Islet precursor cell (in vitro differentiated cells): Measurements from ENCODE around the gene HBG2.
"Not testable (repeated sequence)": the region's sequence is repeated elsewhere in the genome, so short reads cannot be mapped to it uniquely, and the experiment has no call there.

ENCODE experiments used
- DNase-seq: peaks from one replicate; pipeline ENCODE4 v3.0.0-alpha.2; 2018

HBG2 gene

DNA sequence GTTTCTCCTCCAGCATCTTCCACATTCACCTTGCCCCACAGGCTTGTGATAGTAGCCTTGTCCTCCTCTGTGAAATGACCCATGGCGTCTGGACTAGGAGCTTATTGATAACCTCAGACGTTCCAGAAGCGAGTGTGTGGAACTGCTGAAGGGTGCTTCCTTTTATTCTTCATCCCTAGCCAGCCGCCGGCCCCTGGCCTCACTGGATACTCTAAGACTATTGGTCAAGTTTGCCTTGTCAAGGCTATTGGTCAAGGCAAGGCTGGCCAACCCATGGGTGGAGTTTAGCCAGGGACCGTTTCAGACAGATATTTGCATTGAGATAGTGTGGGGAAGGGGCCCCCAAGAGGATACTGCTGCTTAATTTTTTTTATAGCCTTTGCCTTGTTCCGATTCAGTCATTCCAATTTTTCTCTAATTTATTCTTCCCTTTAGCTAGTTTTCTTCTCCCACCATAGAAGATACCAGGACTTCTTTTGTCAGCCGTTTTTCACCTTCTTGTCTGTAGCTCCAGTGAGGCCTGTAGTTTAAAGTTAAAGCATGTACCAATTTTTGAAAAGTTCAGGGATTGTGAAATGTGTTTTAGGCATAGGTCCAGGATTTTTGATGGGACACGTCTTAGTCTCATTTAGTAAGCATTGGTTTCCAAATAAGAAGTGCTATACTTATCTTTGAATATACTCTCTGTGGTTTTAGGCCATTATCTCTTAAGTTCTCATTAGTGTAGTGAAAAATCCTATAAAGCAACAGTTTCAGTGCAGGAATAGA lies at the start of gene HBG2:
Gene HBG2 (minus strand): TSS at position 136 of the 768 bp plus-strand sequence. CDS start 53 bp downstream, at position 83.
- not testable (repeated sequence) for DNase-seq

- DNase-seq, result no peak
These were observed 49.5 kb upstream of the HBG2 start for GRCh38 chr11:5304046-5304445.

- no peak for DNase-seq
These were observed 49.0 kb upstream of the HBG2 start for GRCh38 chr11:5303626-5304025.

- DNase-seq, result no peak
These were observed 47.3 kb upstream of the HBG2 start, which contains the start of gene OR51B4 for GRCh38 chr11:5301846-5302245. Gene OR51B4 (minus strand): TSS chr11:5301946. CDS start chr11:5301946, 0 bp downstream.

DNA sequence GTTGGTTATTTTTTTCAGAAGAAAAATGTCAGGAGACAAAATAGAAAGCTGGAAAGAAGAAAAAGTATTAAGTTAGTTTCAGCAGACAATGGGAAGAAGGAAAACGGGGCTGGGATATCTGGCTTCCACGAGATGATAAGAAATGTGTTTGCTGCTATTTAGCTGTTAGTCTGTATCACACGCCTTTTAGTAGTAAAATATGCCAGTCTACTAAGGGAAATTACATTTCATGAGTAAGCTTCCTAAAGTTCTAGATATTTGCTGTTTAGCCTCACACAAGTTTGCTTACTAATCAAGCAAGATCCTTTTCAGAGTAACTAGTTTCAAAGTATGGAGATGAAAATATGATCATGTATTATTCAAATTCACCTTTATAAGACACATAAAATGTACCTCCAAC lies 45.7 kb upstream of the HBG2 start:
- DNase-seq, result no peak

- DNase-seq, result no peak
These were observed 43.9 kb upstream of the HBG2 start for GRCh38 chr11:5298451-5298850.

GRCh38 chr11:5297721-5298323 lies 43.2 kb upstream of the HBG2 start:
- DNase-seq, result no peak

- DNase-seq, result not testable (repeated sequence)
These were observed 39.9 kb upstream of the HBG2 start for GRCh38 chr11:5294342-5294995.

DNA sequence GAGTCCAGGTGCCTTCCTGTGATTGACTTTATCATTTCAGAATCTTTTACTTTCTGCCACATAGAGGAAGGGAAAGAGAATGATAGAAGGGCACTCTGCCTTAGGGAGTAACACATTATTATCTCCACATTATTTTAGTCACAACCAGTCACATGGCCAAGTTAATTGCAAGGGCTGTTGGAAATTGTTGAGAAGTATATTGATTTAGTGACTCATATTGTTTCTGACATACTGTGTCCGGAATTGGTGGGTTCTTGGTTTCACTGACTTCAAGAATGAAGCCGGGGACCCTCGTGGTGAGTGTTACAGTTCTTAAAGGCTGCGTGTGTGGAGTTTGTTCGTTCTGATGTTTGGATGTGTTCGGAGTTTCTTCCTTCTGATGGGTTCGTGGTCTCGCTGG lies 38.4 kb upstream of the HBG2 start:
- DNase-seq, result no peak

DNA sequence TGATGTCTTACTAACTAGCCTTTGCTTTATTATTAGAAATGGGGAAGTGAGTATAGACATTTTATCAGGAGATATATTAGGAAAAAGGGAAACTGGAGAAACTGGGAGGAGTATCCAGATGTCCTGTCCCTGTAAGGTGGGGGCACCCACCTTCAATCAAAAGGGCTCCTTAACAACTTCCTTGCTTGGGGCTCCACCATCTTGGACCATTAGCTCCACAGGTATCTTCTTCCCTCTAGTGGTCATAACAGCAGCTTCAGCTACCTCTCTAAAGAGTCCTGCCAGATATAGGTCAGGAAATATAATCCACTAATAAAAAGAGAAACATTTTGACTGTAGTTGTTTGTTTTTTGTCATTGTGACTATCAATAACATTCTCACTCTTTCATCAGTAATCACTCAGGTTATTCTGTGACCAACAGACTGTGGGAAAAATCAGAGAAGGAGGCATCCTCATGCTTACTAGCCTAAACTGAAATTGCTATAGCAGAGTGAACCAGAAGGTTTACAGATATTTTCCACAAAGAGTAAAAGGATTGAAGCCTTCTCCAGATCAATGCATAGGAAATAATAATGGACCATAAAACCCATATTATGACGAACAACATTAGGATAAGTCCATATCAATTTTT lies 36.7 kb upstream of the HBG2 start:
- DNase-seq, result no peak

- no peak for DNase-seq
These were observed 35.5 kb upstream of the HBG2 start for GRCh38 chr11:5290106-5290505.

GRCh38 chr11:5289696-5290095 lies 35.1 kb upstream of the HBG2 start:
- no peak for DNase-seq

GRCh38 chr11:5288906-5289550 lies 34.4 kb upstream of the HBG2 start:
- no peak for DNase-seq

- DNase-seq, result peak; percentile 76
These were observed 33.7 kb upstream of the HBG2 start for GRCh38 chr11:5288108-5288905.

GRCh38 chr11:5286901-5287300 lies 32.3 kb upstream of the HBG2 start:
- DNase-seq, result no peak

DNA sequence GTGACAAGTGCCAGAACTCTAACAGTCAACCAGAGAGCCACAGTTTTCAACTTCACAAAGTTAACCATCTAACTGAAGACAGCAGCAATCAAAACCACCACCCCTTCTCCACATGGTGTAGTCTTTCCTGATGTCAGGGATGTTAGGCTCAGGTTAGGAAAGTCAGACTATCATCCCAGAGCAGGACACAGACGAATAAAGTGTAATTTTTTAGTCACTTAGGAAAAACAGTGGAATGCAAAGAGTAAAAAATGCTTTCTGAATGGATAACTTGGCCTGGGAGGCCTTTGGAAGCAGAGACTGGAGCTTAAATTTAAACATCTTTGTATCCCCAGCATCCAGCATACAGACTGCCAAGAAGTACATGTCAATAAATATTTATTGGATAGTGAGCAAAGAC lies 31.8 kb upstream of the HBG2 start:
- DNase-seq, result no peak

GRCh38 chr11:5285703-5286340 lies 31.2 kb upstream of the HBG2 start:
- DNase-seq, result no peak

DNA sequence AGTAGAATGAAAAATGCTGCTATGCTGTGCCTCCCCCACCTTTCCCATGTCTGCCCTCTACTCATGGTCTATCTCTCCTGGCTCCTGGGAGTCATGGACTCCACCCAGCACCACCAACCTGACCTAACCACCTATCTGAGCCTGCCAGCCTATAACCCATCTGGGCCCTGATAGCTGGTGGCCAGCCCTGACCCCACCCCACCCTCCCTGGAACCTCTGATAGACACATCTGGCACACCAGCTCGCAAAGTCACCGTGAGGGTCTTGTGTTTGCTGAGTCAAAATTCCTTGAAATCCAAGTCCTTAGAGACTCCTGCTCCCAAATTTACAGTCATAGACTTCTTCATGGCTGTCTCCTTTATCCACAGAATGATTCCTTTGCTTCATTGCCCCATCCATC lies 30.1 kb upstream of the HBG2 start:
- DNase-seq, result no peak

DNA sequence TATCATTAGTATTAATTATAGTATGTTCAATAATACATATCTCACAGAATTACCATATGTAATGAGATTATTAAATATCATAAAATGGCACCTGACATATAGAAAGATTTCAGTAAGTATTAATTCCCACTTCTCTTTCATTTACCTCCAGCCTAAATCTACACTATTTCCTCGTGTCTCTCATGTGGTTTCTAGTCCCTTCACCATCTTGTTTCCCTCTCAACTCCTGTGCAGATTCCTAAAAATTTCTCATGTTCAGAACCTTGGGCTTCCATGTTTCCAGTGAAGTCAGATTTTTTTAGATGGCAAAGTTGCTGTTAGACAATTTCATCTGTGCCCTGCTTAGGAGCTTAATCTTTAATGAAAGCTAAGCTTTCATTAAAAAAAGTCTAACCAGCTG lies 29.3 kb upstream of the HBG2 start:
- DNase-seq, result no peak

GRCh38 chr11:5283086-5283485 lies 28.5 kb upstream of the HBG2 start:
- no peak for DNase-seq

DNA sequence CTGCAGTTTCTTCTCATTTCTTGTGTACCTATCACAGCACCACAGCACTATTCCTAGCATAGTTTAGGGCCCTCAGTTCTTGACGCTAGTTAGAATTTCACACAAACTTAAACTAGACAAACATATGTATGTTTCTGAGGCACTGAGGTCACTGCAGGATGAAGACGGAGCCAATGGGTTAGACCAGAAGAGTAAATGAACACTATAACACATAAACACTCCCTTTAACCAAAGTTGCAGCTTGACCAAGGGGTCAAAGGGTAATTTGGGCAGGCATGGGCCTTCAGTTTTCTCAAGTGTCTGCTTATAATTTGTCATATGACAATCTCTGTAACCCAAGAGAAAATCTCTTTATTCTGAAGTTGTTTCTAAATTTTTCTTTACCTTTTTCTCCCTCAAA lies 28.0 kb upstream of the HBG2 start:
- DNase-seq, result no peak

GRCh38 chr11:5281596-5281995 lies 27.0 kb upstream of the HBG2 start:
- DNase-seq, result no peak
